K562 (cell line): ENCODE results near the gene DRAXIN. TPM values are rescaled to one million over a fixed set of nuclear protein-coding genes. Genes with fewer than 3 reads are reported as not detected.

Experiments
- CCAR2 ChIP-seq: fragments of 200-400 bp; formaldehyde crosslinking; IDR thresholded peaks from 2 replicates; pipeline ENCODE4 v1.6.1; 2017; ENCODE audit warnings: mild to moderate bottlenecking, low read depth, low read length
- KAT2B ChIP-seq: IDR thresholded peaks from one replicate; pipeline ENCODE4 v1.6.1; 2012; ENCODE audit warnings: low read depth, mild to moderate bottlenecking, control low read depth, inconsistent platforms, low read length, moderate library complexity
- MAFG ChIP-seq: fragments of 450-650 bp; conservative IDR thresholded peaks from 2 replicates; pipeline ENCODE4 v1.6.1; 2016; ENCODE audit warnings: missing genetic modification characterization, missing compliant biosample characterization
- RAD51 ChIP-seq: fragments of 450-650 bp; IDR thresholded peaks from 2 replicates; pipeline ENCODE4 v1.7.1; 2016; ENCODE audit warnings: low read depth, mild to moderate bottlenecking, borderline replicate concordance
- SRSF1 ChIP-seq: fragments of 200-400 bp; formaldehyde crosslinking; IDR thresholded peaks from 2 replicates; pipeline ENCODE4 v1.6.1; 2017; ENCODE audit warnings: mild to moderate bottlenecking, low read depth, low read length, moderate library complexity
- TEAD4 ChIP-seq, 2 experiments: sonication (generic) in 1 of 2; formaldehyde crosslinking in 1 of 2; IDR thresholded peaks; 2 replicates each; pipeline versions ENCODE4 v1.6.1 to v1.8.0; 2012 to 2022; ENCODE audit warnings: borderline replicate concordance in 1 of 2, inconsistent platforms in 1 of 2, low read length in 1 of 2, mild to moderate bottlenecking in 1 of 2, missing genetic modification reagents in 1 of 2
- ZNF12 ChIP-seq: sonication (generic); formaldehyde crosslinking; IDR thresholded peaks from 2 replicates; pipeline ENCODE4 v1.4.0; 2020; ENCODE audit warnings: mild to moderate bottlenecking, missing genetic modification reagents
- polyA plus RNA-seq, 8 experiments: library from polyadenylated mRNA; depleted of rRNA in 4 of 8; stranded (reverse) in 5 of 8; unstranded in 3 of 8; fragments of >200 nt; fragmentation: Nextera tagmentation in 2 of 8; fragmentation: Illumina TruSeq in 1 of 8; extraction: Ambion mirVana in 2 of 8; extraction: Trizol in 1 of 8; gene quantifications; 2 replicates each; pipeline versions ENCODE4 v1.2.1 to v1.2.3, GENCODE V29; 2011 to 2014; ENCODE audit warnings: inconsistent platforms in 1 of 8, missing spikeins in 1 of 8
- total RNA-seq, 7 experiments: library from RNA; depleted of rRNA in 6 of 7; stranded (reverse); fragments of >200 nt in 6 of 7; fragmentation: Illumina TruSeq in 2 of 7; extraction: Trizol in 2 of 7; gene quantifications; 2 replicates each; pipeline versions ENCODE4 v1.2.1 to v1.2.3, GENCODE V29; 2011 to 2021; ENCODE audit warnings: low replicate concordance in 1 of 7
- TF ChIP-seq, protein P1 (sequence below), 2 experiments: IDR thresholded peaks in 1 of 2; conservative IDR thresholded peaks in 1 of 2; 2 replicates each; pipeline ENCODE4 v1.6.1; 2016; ENCODE audit warnings: low read depth in 2 of 2, mild to moderate bottlenecking in 1 of 2, missing compliant biosample characterization in 1 of 2, missing genetic modification characterization in 1 of 2, moderate library complexity in 1 of 2
- TF ChIP-seq, protein P2 (sequence below): sonication (generic); formaldehyde crosslinking; IDR thresholded peaks from 2 replicates; pipeline ENCODE4 v1.8.0; 2022; ENCODE audit warnings: mild to moderate bottlenecking, missing genetic modification reagents
- TF ChIP-seq, protein P3 (sequence below): sonication (generic); formaldehyde crosslinking; IDR thresholded peaks from 2 replicates; pipeline ENCODE4 v1.9.0; 2022; ENCODE audit warnings: mild to moderate bottlenecking, missing genetic modification reagents

DRAXIN gene
- total and polyA plus RNA-seq, 9 of the 15 experiments (the other 6 are each of a cell fraction or from before 2014, with no cell fraction given) = 0.01 to 0.04 (median 0.01) TPM; not detected in 6

DNA sequence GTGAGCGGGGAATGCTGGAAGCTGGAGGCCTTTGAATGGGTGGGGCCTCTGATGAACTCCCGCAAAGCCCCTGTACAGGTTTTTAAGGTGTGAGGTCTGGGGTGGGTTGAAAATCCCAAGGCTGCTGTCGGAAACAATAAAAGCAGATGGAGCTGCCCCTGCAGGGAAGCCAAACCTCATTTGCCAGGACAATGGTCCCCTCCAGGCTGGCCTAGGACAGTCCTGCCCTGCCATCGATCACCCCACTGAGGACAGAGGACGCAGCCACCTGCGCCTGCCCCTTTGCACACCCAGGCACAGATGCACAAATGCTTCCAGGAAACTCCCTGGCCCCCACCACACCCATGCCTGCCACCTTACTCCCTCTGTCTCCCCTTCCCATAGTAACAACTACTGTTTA, 4.4 kb downstream of the DRAXIN start (continued):
- TF ChIP-seq, protein P1, sequence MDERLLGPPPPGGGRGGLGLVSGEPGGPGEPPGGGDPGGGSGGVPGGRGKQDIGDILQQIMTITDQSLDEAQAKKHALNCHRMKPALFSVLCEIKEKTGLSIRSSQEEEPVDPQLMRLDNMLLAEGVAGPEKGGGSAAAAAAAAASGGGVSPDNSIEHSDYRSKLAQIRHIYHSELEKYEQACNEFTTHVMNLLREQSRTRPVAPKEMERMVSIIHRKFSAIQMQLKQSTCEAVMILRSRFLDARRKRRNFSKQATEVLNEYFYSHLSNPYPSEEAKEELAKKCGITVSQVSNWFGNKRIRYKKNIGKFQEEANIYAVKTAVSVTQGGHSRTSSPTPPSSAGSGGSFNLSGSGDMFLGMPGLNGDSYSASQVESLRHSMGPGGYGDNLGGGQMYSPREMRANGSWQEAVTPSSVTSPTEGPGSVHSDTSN (CRISPR knock-in tag; IDR thresholded peaks at IDR 0.05; ENCODE audit: low read depth) = no peak
- TF ChIP-seq, protein P1 (tag; conservative IDR thresholded peaks at IDR 0.05; ENCODE audit: low read depth) = no peak
- no peak for TF ChIP-seq ZNF12 (CRISPR knock-in tag)
- no peak for TF ChIP-seq MAFG (tag)
- no peak for TF ChIP-seq TEAD4 (IDR thresholded peaks at IDR 0.05; ENCODE audit: low read length)
- no peak for TF ChIP-seq TEAD4 (CRISPR knock-in tag; IDR thresholded peaks at IDR 0.05; ENCODE audit: borderline replicate concordance)
- no peak for TF ChIP-seq SRSF1
- no peak for TF ChIP-seq KAT2B
- TF ChIP-seq, protein P2, sequence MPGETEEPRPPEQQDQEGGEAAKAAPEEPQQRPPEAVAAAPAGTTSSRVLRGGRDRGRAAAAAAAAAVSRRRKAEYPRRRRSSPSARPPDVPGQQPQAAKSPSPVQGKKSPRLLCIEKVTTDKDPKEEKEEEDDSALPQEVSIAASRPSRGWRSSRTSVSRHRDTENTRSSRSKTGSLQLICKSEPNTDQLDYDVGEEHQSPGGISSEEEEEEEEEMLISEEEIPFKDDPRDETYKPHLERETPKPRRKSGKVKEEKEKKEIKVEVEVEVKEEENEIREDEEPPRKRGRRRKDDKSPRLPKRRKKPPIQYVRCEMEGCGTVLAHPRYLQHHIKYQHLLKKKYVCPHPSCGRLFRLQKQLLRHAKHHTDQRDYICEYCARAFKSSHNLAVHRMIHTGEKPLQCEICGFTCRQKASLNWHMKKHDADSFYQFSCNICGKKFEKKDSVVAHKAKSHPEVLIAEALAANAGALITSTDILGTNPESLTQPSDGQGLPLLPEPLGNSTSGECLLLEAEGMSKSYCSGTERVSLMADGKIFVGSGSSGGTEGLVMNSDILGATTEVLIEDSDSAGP (CRISPR knock-in tag) = no peak
- no peak for TF ChIP-seq CCAR2
- no peak for TF ChIP-seq RAD51
- TF ChIP-seq, protein P3, sequence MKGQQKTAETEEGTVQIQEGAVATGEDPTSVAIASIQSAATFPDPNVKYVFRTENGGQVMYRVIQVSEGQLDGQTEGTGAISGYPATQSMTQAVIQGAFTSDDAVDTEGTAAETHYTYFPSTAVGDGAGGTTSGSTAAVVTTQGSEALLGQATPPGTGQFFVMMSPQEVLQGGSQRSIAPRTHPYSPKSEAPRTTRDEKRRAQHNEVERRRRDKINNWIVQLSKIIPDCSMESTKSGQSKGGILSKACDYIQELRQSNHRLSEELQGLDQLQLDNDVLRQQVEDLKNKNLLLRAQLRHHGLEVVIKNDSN = no peak
- TF ChIP-seq, all 486 proteins: peak for 0
